Vagina (tissue), 2 donors: ENCODE data around the gene ROR1.

ENCODE experiments used
- POLR2A ChIP-seq, 2 donors: fragments of 450-650 bp; IDR thresholded peaks; one replicate each; pipeline ENCODE4 v1.6.1; 2017; ENCODE audit warnings: antibody characterized with exemption in 2 of 2, mild to moderate bottlenecking in 2 of 2, moderate library complexity in 2 of 2
- POLR2AphosphoS5 ChIP-seq, 2 donors: sonication (generic); formaldehyde crosslinking; IDR thresholded peaks; one replicate each; pipeline ENCODE4 v1.9.0; 2017; ENCODE audit warnings: antibody characterized with exemption in 2 of 2, mild to moderate bottlenecking in 2 of 2, low read depth in 1 of 2; ENCODE audit not compliant: insufficient read depth in 1 of 2
- TF ChIP-seq, protein P1 (sequence below), 3 experiments: fragments of 450-650 bp in 2 of 3; fragments of 200-600 bp in 1 of 3; sonication (generic) in 1 of 3; IDR thresholded peaks; one replicate each; pipeline ENCODE4 v1.5.1; 2017 to 2019; ENCODE audit warnings: antibody characterized with exemption in 3 of 3, mild to moderate bottlenecking in 2 of 3, moderate library complexity in 2 of 3

DNA sequence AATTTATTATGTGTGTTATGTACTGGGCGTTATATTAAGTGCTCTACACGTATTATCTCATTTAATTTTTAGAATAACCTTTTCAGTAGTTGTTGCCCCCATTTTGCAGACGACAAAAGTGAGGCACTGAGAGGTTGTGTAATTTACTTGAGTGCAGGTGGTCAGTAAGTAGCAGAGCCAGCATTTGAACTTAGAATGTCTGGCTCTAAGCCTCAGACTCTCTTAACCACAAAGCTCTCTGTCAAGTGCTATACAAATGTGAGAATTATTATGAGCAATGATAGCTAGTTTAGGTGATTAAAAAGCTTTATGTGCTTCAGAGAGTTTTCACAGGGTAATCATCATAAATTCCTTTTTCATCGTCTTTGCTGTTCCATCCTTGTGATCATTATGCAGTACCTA lies 333.3 kb downstream of the ROR1 start:
- TF ChIP-seq, protein P1, sequence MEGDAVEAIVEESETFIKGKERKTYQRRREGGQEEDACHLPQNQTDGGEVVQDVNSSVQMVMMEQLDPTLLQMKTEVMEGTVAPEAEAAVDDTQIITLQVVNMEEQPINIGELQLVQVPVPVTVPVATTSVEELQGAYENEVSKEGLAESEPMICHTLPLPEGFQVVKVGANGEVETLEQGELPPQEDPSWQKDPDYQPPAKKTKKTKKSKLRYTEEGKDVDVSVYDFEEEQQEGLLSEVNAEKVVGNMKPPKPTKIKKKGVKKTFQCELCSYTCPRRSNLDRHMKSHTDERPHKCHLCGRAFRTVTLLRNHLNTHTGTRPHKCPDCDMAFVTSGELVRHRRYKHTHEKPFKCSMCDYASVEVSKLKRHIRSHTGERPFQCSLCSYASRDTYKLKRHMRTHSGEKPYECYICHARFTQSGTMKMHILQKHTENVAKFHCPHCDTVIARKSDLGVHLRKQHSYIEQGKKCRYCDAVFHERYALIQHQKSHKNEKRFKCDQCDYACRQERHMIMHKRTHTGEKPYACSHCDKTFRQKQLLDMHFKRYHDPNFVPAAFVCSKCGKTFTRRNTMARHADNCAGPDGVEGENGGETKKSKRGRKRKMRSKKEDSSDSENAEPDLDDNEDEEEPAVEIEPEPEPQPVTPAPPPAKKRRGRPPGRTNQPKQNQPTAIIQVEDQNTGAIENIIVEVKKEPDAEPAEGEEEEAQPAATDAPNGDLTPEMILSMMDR (IDR thresholded peaks at IDR 0.05), result no peak
- no peak for TF ChIP-seq POLR2AphosphoS5 (IDR thresholded peaks at IDR 0.05; ENCODE audit: insufficient read depth in 1 of 2, low read depth in 1 of 2)
- no peak for TF ChIP-seq POLR2A (IDR thresholded peaks at IDR 0.05)
